Pancreas (tissue), 10 donors: ENCODE results near the gene ACSS1. TPM values are rescaled to one million over a fixed set of nuclear protein-coding genes. Genes with fewer than 3 reads are reported as not detected.

ENCODE experiments used
- ATAC-seq, 4 donors: fragments of 200-7000 bp; cut with Tn5 transposase; one replicate each; pipeline versions ENCODE4 v1.8.0 to v1.9.1; 2020; ENCODE audit warnings: mild to moderate bottlenecking in 4 of 4, moderate library complexity in 4 of 4
- DNase-seq, 6 donors: peaks; one replicate each; pipeline ENCODE4 v3.0.0-alpha.2; 2020
- FAIRE-seq: peaks from 2 replicates; lab custom pipeline; 2012; peaks lifted over from hg19 to GRCh38; lab: Jason Lieb, UNC
- H3K27ac ChIP-seq, 4 donors: fragments of 200-600 bp; sonication (generic); 1 replicate in 3 of 4; 2 replicates in 1 of 4; pipeline versions ENCODE4 v1.5.0 to v1.8.0; 2020
- H3K27me3 ChIP-seq, 4 donors: fragments of 200-600 bp; one replicate each; pipeline ENCODE4 v1.8.0; 2021
- H3K36me3 ChIP-seq, 3 donors: fragments of 200-600 bp; sonication (generic) in 1 of 3; one replicate each; pipeline versions ENCODE4 v1.5.0 to v1.8.0; 2020 to 2021
- H3K4me1 ChIP-seq, 3 donors: fragments of 200-600 bp; one replicate each; pipeline ENCODE4 v1.8.0; 2021
- H3K4me3 ChIP-seq, 4 donors: fragments of 200-600 bp; sonication (generic) in 2 of 4; one replicate each; pipeline versions ENCODE4 v1.5.0 to v1.8.0; 2020 to 2021
- H3K9me3 ChIP-seq, 4 donors: fragments of 200-600 bp; one replicate each; pipeline ENCODE4 v1.8.0; 2021
- CTCF ChIP-seq, 4 donors: fragments of 200-600 bp; sonication (generic) in 3 of 4; IDR thresholded peaks; one replicate each; pipeline versions ENCODE4 v1.5.0 to v1.8.0; 2021; ENCODE audit warnings: antibody characterized with exemption in 4 of 4
- WGBS, 2 donors: extraction: QIAGEN DNeasy Blood & Tissue Kit; methylation state at CpG; one replicate each; pipeline ENCODE4 v1.1.7; 2013; 5-methylcytosine and 5-hydroxymethylcytosine counted together
- intact Hi-C, 3 donors: fragments of 100-400 bp; cut with DNase I; formaldehyde crosslinking; loops; one replicate each; pipeline versions ENCODE4 v1.11.1 to v1.14.2; 2022
- polyA plus RNA-seq, 2 donors: library from polyadenylated mRNA; stranded (reverse); fragments of 200-250 nt; gene quantifications; one replicate each; pipeline ENCODE4 v1.2.3, GENCODE V29; 2013
- total RNA-seq, 6 donors: library from RNA; stranded (reverse); fragmentation: NEBNext Ultra II Directional in 4 of 6; extraction: Animal tissue kit (Norgen Biotek cat#: 25700) in 4 of 6; gene quantifications; one replicate each; pipeline versions ENCODE4 v1.2.1 to v1.2.4, GENCODE V29; 2021 to 2023
- donor health status: healthy with polysubstance abuse.
- donor health status: DM: no; HTN: no; CAD: no; lungs with moderate emphysema.
- donor health status: DM: no; HTN: no; CAD: no.
- donor health status: control.
- donor health status: control.
- donor health status: Bipolar disorder and iron deficiency.
- donor health status: DM: yes; HTN: yes; CAD: no.
- donor health status: DM: no; HTN: no; CAD: no.
- donor health status: DM: no; HTN: no; CAD: no.
- donor health status: DM: yes; HTN: yes; CAD: no.

Gene ACSS1
- total and polyA plus RNA-seq, 8 donors: 30.4 to 47.2 (median 36.0) TPM

GRCh38 chr20:24964506-24964840 lies 93.5 kb downstream of the ACSS1 start:
- Histone ChIP-seq H3K27me3 (no peaks in the 10 kb centered on the region), H3K36me3 (peaks cover 0 to 52% (median 8%) of the 10 kb centered on the region in 3 donors), H3K27ac (no peak overlapping the region), H3K4me1 (no peaks in the 10 kb centered on the region), H3K4me3 (no peak overlapping the region), H3K9me3 (no peaks in the 10 kb centered on the region)
- WGBS, 2 donors: 83 to 89% methylated on average over 9 of the region's 9 CpGs
- DNase-seq (no peak), FAIRE-seq (no peak), ATAC-seq (peak in 3 of 4 donors; percentile 33 to 80 (median 68))
- no peak for TF ChIP-seq CTCF (IDR thresholded peaks at IDR 0.05)
- intact Hi-C loops: no loop called here

DNA sequence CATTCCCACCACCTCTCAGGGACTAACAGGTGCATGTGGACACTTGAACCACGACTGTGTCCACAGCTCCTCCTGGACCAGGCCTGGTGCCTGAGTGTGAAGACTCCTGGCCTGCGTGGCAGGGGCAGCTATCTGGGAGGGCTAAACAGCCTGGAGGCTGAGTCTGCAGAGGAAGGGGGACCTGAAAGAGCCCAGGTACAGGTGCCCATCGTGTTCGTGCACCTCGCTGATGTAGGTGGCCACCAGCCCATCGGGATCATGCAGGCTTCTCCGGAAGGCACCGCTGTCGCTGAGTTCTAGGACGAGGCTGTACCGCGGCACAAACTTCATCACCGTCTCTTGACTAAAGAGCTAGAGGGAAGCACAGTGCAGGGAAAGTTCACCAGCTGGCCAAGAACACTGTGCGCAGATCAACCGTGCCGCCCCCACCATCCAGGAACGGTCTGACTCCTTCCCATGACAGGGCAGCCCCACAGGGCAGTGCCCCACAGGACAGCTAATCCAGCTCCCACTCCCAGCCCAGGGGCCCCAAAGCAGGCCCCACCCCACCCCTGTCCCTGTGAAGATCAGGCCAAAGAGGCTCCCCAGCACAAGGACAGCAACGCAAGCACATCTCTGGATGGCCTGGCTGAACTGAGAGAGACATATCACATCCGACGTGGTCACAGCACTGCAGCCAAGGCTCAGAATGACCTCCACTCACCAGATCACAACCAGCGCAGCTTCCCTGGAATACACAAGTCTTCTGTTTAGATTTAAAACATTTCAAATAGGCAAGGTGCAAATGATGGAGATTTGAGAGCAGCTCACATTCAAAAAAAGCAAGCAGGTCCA lies 94.0 kb downstream of the ACSS1 start:
- TF ChIP-seq CTCF (IDR thresholded peaks at IDR 0.05): no peak

GRCh38 chr20:24962510-24962909 lies 95.4 kb downstream of the ACSS1 start:
- no peak for DNase-seq
- FAIRE-seq: no peak

More for the DNA sequence above, 94.0 kb downstream of the ACSS1 start:
- Histone ChIP-seq H3K27me3 (no peaks in the 10 kb centered on the region), H3K4me3 (no peak overlapping the region), H3K27ac (no peak overlapping the region), H3K36me3 (peaks cover 0 to 46% (median 5%) of the 10 kb centered on the region in 3 donors), H3K4me1 (no peaks in the 10 kb centered on the region), H3K9me3 (no peaks in the 10 kb centered on the region)
- ATAC-seq (no peak), DNase-seq (peak in 1 of 6 donors; percentile 47), FAIRE-seq (no peak)
- intact Hi-C loops: no loop called here
- WGBS, 2 donors: 93 to 94% methylated on average over 21 of the region's 21 CpGs

DNA sequence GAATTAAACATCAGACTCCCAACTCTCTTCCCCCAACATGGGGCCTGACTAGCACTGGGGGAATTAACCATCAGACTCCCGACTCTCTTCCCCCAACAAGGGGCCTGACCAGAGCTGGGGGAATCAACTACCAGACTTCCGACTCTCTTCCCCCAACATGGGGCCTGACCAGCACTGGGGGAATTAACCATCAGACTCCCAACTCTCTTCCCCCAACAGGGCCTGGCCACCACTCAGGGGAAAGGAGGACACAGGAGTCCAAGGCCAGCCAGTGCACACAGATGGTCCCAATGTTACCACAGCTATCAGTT lies 95.8 kb downstream of the ACSS1 start:
- TF ChIP-seq CTCF (IDR thresholded peaks at IDR 0.05): no peak
- no peak for DNase-seq
- ATAC-seq: no peak
- H3K4me1 ChIP-seq: no peaks in the 10 kb centered on the region
- peaks cover 0 to 35% (median 5%) of the 10 kb centered on the region in 3 donors for H3K36me3 ChIP-seq
- H3K9me3 ChIP-seq: no peaks in the 10 kb centered on the region
- intact Hi-C loops: no loop called here
- no peak for FAIRE-seq
- H3K27ac ChIP-seq: no peak overlapping the region
- no peak overlapping the region for H3K4me3 ChIP-seq
- WGBS, 2 donors: 96% methylated on average over 2 of the region's 2 CpGs
- H3K27me3 ChIP-seq: no peaks in the 10 kb centered on the region

More at GRCh38 chr20:24962510-24962909, 95.4 kb downstream of the ACSS1 start:
- intact Hi-C loops: no loop called here
- no peaks in the 10 kb centered on the region for H3K9me3 ChIP-seq
- H3K4me3 ChIP-seq: no peak overlapping the region
- no peak for ATAC-seq
- H3K36me3 ChIP-seq: peaks cover 0 to 37% (median 5%) of the 10 kb centered on the region in 3 donors
- 96 to 97% methylated on average over 6 of the region's 6 CpGs for WGBS, 2 donors
- no peaks in the 10 kb centered on the region for H3K4me1 ChIP-seq
- H3K27ac ChIP-seq: no peak overlapping the region
- no peak for TF ChIP-seq CTCF (IDR thresholded peaks at IDR 0.05)
- no peaks in the 10 kb centered on the region for H3K27me3 ChIP-seq
